ENCODE results near the gene SLC35B2.

Gene SLC35B2

GRCh38 chr6:44285552-44286284, 28.4 kb upstream of the SLC35B2 start:
- DNase-seq (ENCODE audit: low read depth) = no peak

- no peak for DNase-seq (ENCODE audit: low read depth)
Measured at GRCh38 chr6:44284867-44285266, 27.5 kb upstream of the SLC35B2 start.

GRCh38 chr6:44284121-44284520, 26.8 kb upstream of the SLC35B2 start:
- no peak for DNase-seq (ENCODE audit: low read depth)

- DNase-seq (ENCODE audit: low read depth) = no peak
Measured at GRCh38 chr6:44278774-44279697, 21.7 kb upstream of the SLC35B2 start.

- DNase-seq (ENCODE audit: low read depth) = no peak
Measured at GRCh38 chr6:44278315-44278714, 21.0 kb upstream of the SLC35B2 start.

GRCh38 chr6:44277763-44278162, 20.4 kb upstream of the SLC35B2 start:
- DNase-seq (ENCODE audit: low read depth) = no peak

- no peak for DNase-seq (ENCODE audit: low read depth)
Measured at GRCh38 chr6:44276667-44277640, 19.6 kb upstream of the SLC35B2 start.

- no peak for DNase-seq (ENCODE audit: low read depth)
Measured at GRCh38 chr6:44275749-44276648, 18.7 kb upstream of the SLC35B2 start.

GRCh38 chr6:44275271-44275748, 18.0 kb upstream of the SLC35B2 start:
- no peak for DNase-seq (ENCODE audit: low read depth)

GRCh38 chr6:44273617-44274016, 16.3 kb upstream of the SLC35B2 start:
- no peak for DNase-seq (ENCODE audit: low read depth)

- no peak for DNase-seq (ENCODE audit: low read depth)
Measured at GRCh38 chr6:44272999-44273566, 15.8 kb upstream of the SLC35B2 start.

- no peak for DNase-seq (ENCODE audit: low read depth)
Measured at GRCh38 chr6:44272529-44272928, 15.2 kb upstream of the SLC35B2 start.

GRCh38 chr6:44271914-44272313, 14.6 kb upstream of the SLC35B2 start:
- no peak for DNase-seq (ENCODE audit: low read depth)

GRCh38 chr6:44271406-44271723, 14.0 kb upstream of the SLC35B2 start:
- no peak for DNase-seq (ENCODE audit: low read depth)

GRCh38 chr6:44270526-44271405, 13.4 kb upstream of the SLC35B2 start:
- no peak for DNase-seq (ENCODE audit: low read depth)

- no peak for DNase-seq (ENCODE audit: low read depth)
Measured at GRCh38 chr6:44269921-44270525, 12.7 kb upstream of the SLC35B2 start, which contains the start of gene TMEM151B. Gene TMEM151B, plus strand, starts transcription at chr6:44270450. Its CDS starts 293 bp downstream, at chr6:44270743.

GRCh38 chr6:44269178-44269920, 12.0 kb upstream of the SLC35B2 start:
- no peak for DNase-seq (ENCODE audit: low read depth)

GRCh38 chr6:44268095-44268628, 10.8 kb upstream of the SLC35B2 start:
- no peak for DNase-seq (ENCODE audit: low read depth)
